Measurements from ENCODE around the gene TEX19. TPM values are rescaled to one million over a fixed set of nuclear protein-coding genes. Genes with fewer than 3 reads are reported as not detected.

TEX19 gene
- total and polyA plus RNA-seq, 12 donors, result not detected

GRCh38 chr17:82329683-82330321 is 29.2 kb upstream of the TEX19 start:
- Histone ChIP-seq H3K9me3 (no peaks in the 10 kb centered on the region), H3K4me3 (no peak overlapping the region), H3K27me3 (peaks cover 0 to 60% (median 31%) of the 10 kb centered on the region in 7 donors), H3K27ac (no peak overlapping the region), H3K4me1 (peaks cover 15 to 42% (median 32%) of the 10 kb centered on the region in 9 donors), H3K36me3 (peaks cover 0 to 7% (median 0%) of the 10 kb centered on the region in 9 donors)
- ATAC-seq, result no peak
- WGBS, 2 donors, result 73 to 81% methylated on average over 19 of the region's 19 CpGs
- intact Hi-C loops (cut with DNase I), result loop anchor here in 3 of 10 donors (10.0 kb wide), 3 partner anchors 85 to 295 kb away; partner anchors contain the start of genes DCXR (in 1 of the 3) and RAC3 (in 1 of the 3)
- TF ChIP-seq, protein P1, sequence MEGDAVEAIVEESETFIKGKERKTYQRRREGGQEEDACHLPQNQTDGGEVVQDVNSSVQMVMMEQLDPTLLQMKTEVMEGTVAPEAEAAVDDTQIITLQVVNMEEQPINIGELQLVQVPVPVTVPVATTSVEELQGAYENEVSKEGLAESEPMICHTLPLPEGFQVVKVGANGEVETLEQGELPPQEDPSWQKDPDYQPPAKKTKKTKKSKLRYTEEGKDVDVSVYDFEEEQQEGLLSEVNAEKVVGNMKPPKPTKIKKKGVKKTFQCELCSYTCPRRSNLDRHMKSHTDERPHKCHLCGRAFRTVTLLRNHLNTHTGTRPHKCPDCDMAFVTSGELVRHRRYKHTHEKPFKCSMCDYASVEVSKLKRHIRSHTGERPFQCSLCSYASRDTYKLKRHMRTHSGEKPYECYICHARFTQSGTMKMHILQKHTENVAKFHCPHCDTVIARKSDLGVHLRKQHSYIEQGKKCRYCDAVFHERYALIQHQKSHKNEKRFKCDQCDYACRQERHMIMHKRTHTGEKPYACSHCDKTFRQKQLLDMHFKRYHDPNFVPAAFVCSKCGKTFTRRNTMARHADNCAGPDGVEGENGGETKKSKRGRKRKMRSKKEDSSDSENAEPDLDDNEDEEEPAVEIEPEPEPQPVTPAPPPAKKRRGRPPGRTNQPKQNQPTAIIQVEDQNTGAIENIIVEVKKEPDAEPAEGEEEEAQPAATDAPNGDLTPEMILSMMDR (IDR thresholded peaks at IDR 0.05), result no peak
- DNase-seq, result no peak

DNA sequence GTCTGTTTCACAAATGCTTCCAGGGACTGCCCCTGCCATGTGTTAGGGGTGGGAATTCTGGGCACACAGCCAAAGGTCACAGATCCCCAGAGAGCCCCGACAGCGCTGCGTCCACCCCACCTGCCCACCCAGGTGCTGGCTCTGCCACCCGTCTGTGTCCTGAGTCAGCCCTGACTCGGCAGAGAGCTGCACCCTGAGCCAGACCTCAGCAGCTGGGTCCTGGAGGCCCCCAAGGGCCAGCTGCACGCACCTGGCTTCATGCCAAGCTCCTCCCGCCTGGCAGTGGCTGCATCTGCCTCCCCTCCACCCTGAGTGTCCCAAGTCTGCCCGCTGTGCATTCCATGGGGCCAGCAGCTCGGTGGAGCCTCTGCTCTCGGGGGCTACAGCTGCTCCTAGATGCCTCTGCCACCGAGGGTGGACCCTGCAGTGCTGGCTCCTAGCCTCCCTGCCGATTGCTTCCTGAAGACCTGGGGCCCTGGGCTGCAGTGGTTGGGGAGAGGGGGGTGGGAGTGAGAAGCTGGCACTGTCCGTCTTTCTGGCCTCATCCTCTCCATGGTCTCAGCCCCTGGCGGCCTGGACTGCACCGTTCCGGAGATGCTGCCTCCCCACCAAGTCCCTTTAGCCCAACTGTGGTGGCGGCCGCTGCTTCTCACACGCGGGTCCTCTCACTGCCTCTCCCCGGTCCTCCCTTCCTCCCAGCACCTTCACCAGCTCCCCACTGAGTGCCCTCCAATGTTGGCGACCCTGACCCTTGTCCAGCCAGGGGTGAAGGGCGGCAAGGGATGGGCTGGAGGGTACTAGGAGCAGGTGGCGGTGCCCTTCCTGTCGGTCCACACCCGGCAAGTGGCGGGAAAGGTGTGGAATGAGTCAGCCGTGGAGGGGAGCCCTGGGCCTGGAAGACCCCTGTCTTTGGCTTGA is 28.5 kb upstream of the TEX19 start:
- ATAC-seq, result peak in 1 of 8 donors; percentile 8
- WGBS, 2 donors, result 42 to 44% methylated on average over 28 of the region's 28 CpGs

DNA sequence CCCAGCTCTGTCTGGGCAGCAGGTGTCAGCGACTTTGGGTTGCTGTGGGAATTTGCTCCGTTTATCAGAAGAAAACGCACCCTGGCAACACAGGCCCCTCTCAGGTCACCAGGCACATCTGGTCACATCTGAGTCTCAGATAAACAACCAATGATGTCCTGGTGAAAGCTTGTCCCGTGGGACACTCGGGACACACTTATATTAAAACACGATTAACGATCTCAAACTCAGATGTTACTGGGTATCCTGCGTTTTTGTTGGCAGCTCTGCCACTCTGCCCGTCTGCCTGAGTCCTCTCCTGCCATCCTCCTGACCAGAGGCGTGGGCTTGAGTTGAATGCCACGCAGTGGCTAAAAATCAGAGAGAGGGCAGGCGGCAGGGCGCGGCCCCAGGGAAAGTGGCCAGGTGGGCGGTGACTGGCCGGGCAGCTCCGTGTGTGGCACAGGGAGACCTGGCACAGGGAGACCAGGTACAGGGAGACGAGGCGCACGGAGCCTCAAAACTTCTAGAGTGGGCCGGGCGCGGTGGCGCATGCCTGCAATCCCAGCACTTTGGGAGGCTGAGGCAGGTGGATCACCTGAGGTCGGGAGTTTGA is 27.6 kb upstream of the TEX19 start:
- intact Hi-C loops (cut with DNase I), result no loop called here
- ATAC-seq, result no peak

More for the DNA sequence above, 28.5 kb upstream of the TEX19 start:
- Histone ChIP-seq H3K4me1 (peaks cover 19 to 49% (median 40%) of the 10 kb centered on the region in 9 donors), H3K27me3 (peaks cover 0 to 60% (median 31%) of the 10 kb centered on the region in 7 donors), H3K36me3 (peaks cover 0 to 4% (median 0%) of the 10 kb centered on the region in 9 donors), H3K9me3 (no peaks in the 10 kb centered on the region), H3K27ac (no peak overlapping the region), H3K4me3 (no peak overlapping the region)
- intact Hi-C loops (cut with DNase I), result no loop called here
- peak in 1 of 2 donors; percentile 42 for DNase-seq
- TF ChIP-seq, protein P1 (IDR thresholded peaks at IDR 0.05), result no peak

More for the DNA sequence above, 27.6 kb upstream of the TEX19 start:
- H3K9me3 ChIP-seq, result no peaks in the 10 kb centered on the region
- peaks cover 19 to 56% (median 47%) of the 10 kb centered on the region in 9 donors for H3K4me1 ChIP-seq
- H3K36me3 ChIP-seq, result no peaks in the 10 kb centered on the region
- peaks cover 0 to 60% (median 31%) of the 10 kb centered on the region in 7 donors for H3K27me3 ChIP-seq
- H3K4me3 ChIP-seq, result peak overlapping the region in 1 of 10 donors; percentile 61
- TF ChIP-seq, protein P1 (IDR thresholded peaks at IDR 0.05), result no peak
- H3K27ac ChIP-seq, result no peak overlapping the region
- DNase-seq, result peak in 1 of 2 donors; percentile 10
- WGBS, 2 donors, result 90 to 94% methylated on average over 25 of the region's 25 CpGs

Data from heart right ventricle (tissue), 16 donors.